Adipose tissue (tissue), 3 donors: ENCODE measurements around the gene NKAIN2. TPM values are rescaled to one million over a fixed set of nuclear protein-coding genes. Genes with fewer than 3 reads are reported as not detected.
"Not testable (repeated sequence)": the region's sequence is repeated elsewhere in the genome, so short reads cannot be mapped to it uniquely, and the experiment has no call there.

ENCODE experiments used
- H3K27ac ChIP-seq: one replicate; pipeline ENCODE4 v1.5.1; 2013; ENCODE audit warnings: low read depth, low read length
- WGBS, 3 donors: extraction: QIAGEN DNeasy Blood & Tissue Kit; methylation state at CpG; one replicate each; pipeline ENCODE4 v1.1.7; 2013; 5-methylcytosine and 5-hydroxymethylcytosine counted together
- polyA plus RNA-seq, 3 donors: library from polyadenylated mRNA; stranded (reverse); fragments of 200-250 nt; gene quantifications; one replicate each; pipeline ENCODE4 v1.2.3, GENCODE V29; 2013
- donor health status: healthy with polysubstance abuse.
- donor health status: Bipolar disorder and iron deficiency.
- donor health status: healthy.

The NKAIN2 gene
- polyA plus RNA-seq, 3 donors = 0.07 to 0.67 TPM; not detected in 1

DNA sequence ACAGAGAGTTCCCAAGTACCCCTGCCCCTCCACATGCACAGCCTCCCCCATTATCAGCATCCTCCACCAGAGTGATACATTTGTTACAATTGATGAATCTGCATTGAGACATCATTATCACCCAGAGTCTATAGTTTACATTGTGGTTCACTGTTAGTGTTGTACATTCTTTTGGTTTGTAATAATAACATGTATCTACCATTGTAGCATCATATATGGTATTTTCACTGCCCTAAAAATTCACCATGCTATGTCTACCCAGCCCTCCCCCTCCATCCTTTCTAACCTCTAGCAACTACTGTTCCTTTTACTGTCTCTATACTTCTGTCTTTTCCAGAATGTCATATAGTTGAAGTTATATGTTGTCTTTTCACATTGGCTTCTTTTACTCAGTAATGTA is 884.7 kb downstream of the NKAIN2 start:
- H3K27ac ChIP-seq = no peak overlapping the region

DNA sequence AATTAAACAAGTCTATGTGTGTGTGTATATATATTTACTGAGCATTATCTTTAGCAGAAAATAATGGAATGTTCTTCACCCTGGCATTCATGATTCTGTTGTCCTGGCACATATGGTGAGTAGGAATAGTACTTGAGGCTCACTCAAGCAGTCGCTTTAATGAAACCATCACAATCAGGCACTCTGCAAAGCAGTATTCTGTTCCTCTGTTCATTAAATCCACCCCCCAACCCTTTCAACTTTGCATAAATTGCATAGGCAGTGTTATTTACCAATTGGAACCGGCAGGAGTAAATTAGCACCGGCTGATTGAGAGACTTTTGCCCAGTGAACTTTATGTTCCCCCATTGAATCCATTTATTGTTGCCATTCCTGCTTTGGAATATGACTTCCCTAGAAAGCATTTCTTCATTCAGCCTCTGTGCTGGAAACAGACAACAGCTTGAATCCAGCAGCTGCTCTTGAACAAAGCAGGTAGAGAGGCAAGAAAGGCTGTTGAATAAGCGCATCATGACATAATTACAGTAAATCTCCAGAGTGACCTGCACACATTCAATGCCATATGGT is 890.6 kb downstream of the NKAIN2 start:
- 85 to 91% (median 86%) methylated on average over 4 of the region's 4 CpGs for WGBS, 3 donors

DNA sequence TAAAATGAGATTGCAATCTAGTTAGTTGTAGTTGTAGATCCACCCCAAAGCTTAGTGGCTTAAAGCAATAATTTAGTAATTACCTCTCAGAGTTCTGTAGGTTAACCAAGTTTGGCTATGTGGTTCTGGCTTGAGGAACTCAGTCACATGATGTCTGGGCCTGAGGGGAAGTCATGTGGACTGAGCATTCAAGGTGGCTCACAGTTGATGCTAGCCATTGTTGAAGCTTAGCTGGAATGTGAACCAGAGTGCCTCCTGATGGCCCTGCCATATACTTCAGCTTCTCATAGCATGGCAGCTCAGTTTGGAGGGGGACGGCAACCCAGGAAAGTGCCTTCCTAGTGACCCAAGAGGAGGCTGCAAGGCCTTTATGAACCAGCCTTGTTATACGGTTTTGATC is 895.4 kb downstream of the NKAIN2 start:
- WGBS, 3 donors = 88 to 97% (median 92%) methylated on average over 2 of the region's 2 CpGs
- H3K27ac ChIP-seq = no peak overlapping the region

More for the DNA sequence above, 890.6 kb downstream of the NKAIN2 start:
- no peak overlapping the region for H3K27ac ChIP-seq

DNA sequence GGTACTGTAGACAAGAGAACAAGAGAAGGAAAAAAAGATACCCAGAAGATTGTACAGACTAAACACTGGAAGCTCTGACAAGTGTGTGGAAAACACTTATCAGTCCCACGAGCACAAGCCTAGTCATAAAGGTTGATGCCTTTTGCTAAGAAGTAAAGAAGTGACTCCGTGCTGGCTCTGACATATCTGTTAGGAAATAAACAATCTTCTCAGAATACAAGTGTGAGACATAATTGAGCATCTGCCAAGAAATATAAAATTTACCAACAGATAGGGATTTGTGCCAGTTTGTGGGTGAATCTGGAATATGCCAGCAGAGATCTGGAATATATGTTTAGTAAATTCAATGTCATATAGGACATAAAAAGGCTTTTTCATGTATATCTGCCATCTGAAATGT is 899.9 kb downstream of the NKAIN2 start:
- 68 to 77% (median 70%) methylated on average over 2 of the region's 2 CpGs for WGBS, 3 donors
- no peak overlapping the region for H3K27ac ChIP-seq

- H3K27ac ChIP-seq = not testable (repeated sequence)
- WGBS, 3 donors = 94 to 95% (median 95%) methylated on average over 12 to 15 of the region's 17 CpGs
These were observed 908.9 kb downstream of the NKAIN2 start for GRCh38 chr6:124712532-124712931.

- H3K27ac ChIP-seq = no peak overlapping the region
- 37 to 49% (median 38%) methylated on average over 2 of the region's 2 CpGs for WGBS, 3 donors
These were observed 911.1 kb downstream of the NKAIN2 start for GRCh38 chr6:124714728-124715127.

GRCh38 chr6:124719913-124720312 is 916.2 kb downstream of the NKAIN2 start:
- H3K27ac ChIP-seq = no peak overlapping the region

- H3K27ac ChIP-seq = no peak overlapping the region
These were observed 917.7 kb downstream of the NKAIN2 start for GRCh38 chr6:124721331-124721730.

DNA sequence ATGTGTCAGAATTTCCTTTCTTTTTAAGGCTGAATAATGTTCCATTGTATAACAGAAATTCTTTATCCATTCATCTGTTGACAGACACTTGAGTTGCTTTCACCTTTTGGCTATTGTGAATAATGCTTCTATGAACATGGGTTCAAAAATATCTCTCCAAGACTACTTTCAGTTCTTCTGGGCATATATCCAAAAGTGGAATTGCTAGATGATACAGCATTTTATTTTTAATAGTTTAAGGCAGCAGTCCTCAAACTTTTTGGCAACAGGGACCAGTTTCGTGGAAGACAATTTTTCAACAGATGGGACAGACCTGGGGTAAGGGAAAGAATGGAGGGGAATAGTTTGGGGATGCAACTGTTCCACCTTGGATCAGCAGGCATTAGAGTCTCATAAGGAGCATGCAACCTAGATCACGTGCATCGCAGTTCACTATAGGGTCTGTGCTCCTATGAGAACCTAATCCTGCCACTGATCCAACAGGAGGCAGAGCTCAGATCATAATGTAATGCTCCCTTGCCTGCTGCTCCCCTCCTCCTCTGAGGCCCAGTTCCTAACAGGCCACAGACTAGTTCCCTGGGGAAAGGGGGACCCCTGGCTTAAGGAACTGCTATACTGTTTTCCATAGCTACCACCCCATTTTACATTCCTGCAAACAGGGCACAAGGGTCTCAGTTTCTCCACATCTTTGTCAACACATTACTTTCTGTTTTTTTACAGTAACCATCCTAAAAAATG is 918.6 kb downstream of the NKAIN2 start:
- H3K27ac ChIP-seq = no peak overlapping the region
- 67 to 76% (median 73%) methylated on average over 3 of the region's 3 CpGs for WGBS, 3 donors

More at GRCh38 chr6:124721331-124721730, 917.7 kb downstream of the NKAIN2 start:
- WGBS, 3 donors = 79 to 88% (median 81%) methylated on average over 3 of the region's 11 CpGs

DNA sequence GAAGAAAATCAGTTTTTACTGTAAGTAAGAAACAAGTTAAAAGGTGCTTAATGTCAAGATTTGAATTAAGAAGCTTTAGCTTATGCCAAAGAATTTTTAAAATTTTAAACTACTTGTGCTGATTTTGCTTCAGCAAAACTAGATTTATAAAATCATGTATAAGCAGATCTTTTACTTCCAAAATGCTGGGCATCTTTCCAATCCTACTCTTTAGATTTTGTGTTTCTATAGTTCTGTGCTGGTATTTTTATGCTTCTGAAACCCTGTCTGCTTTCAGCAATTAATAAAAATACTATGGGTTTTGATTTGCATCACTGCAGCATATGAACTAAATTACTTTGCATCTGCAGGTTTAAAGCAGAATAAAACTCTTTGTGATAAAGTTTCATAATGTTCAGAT is 920.0 kb downstream of the NKAIN2 start:
- no peak overlapping the region for H3K27ac ChIP-seq

GRCh38 chr6:124737804-124738203 is 934.1 kb downstream of the NKAIN2 start:
- 84 to 97% (median 94%) methylated on average over 1 of the region's 1 CpG for WGBS, 3 donors
- H3K27ac ChIP-seq = not testable (repeated sequence)

DNA sequence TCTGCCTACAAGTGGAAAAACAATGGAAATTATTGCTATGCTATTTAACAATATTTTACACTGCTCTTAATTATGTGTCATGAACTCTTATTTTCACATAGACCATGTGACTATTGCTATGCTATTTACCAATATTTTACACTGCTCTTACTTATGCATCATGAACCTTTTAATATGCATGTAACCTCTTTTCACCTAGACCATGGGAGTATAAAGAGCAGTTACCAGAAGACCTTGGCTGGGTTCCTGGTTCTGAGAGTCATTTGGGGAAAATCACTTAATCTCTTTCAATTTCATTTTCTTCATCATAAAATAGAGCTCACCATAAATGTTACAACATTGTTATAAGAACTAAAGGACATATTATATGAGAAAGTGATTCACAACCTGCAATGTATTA is 934.8 kb downstream of the NKAIN2 start:
- no peak overlapping the region for H3K27ac ChIP-seq

- 76 to 95% (median 88%) methylated on average over 2 of the region's 2 CpGs for WGBS, 3 donors
- no peak overlapping the region for H3K27ac ChIP-seq
These were observed 937.7 kb downstream of the NKAIN2 start for GRCh38 chr6:124741341-124741740.

- H3K27ac ChIP-seq = no peak overlapping the region
- WGBS, 3 donors = 53 to 69% (median 61%) methylated on average over 2 of the region's 2 CpGs
These were observed 939.3 kb downstream of the NKAIN2 start for GRCh38 chr6:124742971-124743370.

- 67 to 80% (median 78%) methylated on average over 2 of the region's 2 CpGs for WGBS, 3 donors
- no peak overlapping the region for H3K27ac ChIP-seq
These were observed 939.8 kb downstream of the NKAIN2 start for GRCh38 chr6:124743420-124743819.

- no peak overlapping the region for H3K27ac ChIP-seq
- 51 to 61% (median 54%) methylated on average over 2 of the region's 2 CpGs for WGBS, 3 donors
These were observed 943.7 kb downstream of the NKAIN2 start for GRCh38 chr6:124747349-124747748.

DNA sequence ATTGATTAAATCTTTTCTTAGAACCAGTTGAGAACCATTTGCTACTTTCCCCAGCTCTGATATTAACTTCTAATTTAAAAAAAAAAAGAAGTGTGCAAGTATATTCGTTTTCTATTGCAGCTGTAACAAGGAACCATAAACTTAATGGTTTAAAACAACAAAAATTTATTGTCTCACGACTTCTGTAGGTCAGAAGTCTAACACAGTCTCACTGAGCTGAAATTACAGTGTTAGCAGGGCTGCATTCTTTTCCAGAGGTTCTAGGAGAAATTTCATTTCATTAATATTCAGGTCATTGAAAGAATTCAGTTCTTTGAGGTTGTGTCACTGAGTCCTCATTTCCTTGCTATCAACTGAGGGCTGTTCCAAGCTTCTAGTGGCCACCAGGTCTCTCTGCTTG is 945.1 kb downstream of the NKAIN2 start:
- 27 to 85% (median 78%) methylated on average over 2 of the region's 2 CpGs for WGBS, 3 donors
- no peak overlapping the region for H3K27ac ChIP-seq

DNA sequence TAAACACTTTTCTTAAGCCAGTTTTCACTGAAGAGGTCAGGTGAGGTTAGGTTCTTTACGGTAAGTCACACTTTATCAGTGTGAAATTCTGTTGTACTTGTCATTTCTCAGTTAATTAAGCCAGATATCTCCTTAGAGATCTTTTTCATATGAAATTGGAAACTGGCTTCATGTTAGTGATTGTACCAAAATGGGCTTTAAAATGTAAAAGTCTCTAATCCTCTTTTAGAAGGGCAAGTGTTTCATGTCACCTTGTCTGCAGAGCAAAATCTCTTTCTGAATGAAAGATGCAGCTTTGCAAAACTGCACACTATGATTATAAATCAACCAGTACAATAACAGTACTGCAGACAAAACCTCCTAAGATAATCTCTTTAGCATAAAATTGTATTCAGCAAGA is 949.3 kb downstream of the NKAIN2 start:
- no peak overlapping the region for H3K27ac ChIP-seq
- 70 to 74% (median 73%) methylated on average over 1 of the region's 1 CpG for WGBS, 3 donors

GRCh38 chr6:124753562-124754105 is 950.0 kb downstream of the NKAIN2 start:
- H3K27ac ChIP-seq = no peak overlapping the region
- 67 to 72% (median 68%) methylated on average over 4 of the region's 4 CpGs for WGBS, 3 donors

DNA sequence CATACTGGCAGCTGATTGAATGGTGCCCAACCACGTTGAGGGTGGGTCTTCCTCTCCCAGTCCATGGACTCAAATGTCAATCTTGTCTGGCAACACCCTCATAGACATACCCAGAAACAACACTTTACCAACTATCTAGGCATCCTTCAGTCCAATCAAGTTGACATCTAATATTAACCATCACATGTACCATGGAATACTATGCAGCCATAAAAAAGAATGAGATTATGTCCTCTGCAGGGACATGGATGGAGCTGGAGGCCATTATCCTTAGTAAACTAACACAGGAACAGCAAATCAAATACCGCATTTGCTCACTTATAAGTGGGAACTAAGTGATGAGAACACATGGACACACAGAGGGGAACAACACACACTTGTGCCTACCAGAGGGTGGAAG is 951.7 kb downstream of the NKAIN2 start:
- no peak overlapping the region for H3K27ac ChIP-seq
- 89 to 94% (median 91%) methylated on average over 2 of the region's 2 CpGs for WGBS, 3 donors
